Testis (tissue), 3 donors: ENCODE data around the gene ADGRB3. TPM values are rescaled to one million over a fixed set of nuclear protein-coding genes. Genes with fewer than 3 reads are reported as not detected.

Experiments used
- DNase-seq: peaks from one replicate; pipeline ENCODE4 v3.0.0-alpha.2; 2019
- H3K27ac ChIP-seq, 2 donors: fragments of 200-600 bp; sonication (generic); one replicate each; pipeline ENCODE4 v1.5.1; 2019
- H3K27me3 ChIP-seq: fragments of 200-600 bp; sonication (generic); one replicate; pipeline ENCODE4 v1.5.1; 2019
- H3K36me3 ChIP-seq: fragments of 200-600 bp; sonication (generic); one replicate; pipeline ENCODE4 v1.5.1; 2017; ENCODE audit warnings: low read depth; ENCODE audit errors: missing control alignments
- H3K4me1 ChIP-seq: fragments of 200-600 bp; sonication (generic); one replicate; pipeline ENCODE4 v1.5.1; 2019
- H3K4me3 ChIP-seq, 2 donors: fragments of 200-600 bp; sonication (generic); one replicate each; pipeline ENCODE4 v1.5.1; 2017 to 2019
- H3K9me3 ChIP-seq: fragments of 200-600 bp; sonication (generic); one replicate; pipeline ENCODE4 v1.5.1; 2017
- POLR2A ChIP-seq: fragments of 450-650 bp; IDR thresholded peaks from one replicate; pipeline ENCODE4 v1.6.1; 2017; ENCODE audit warnings: antibody characterized with exemption, mild to moderate bottlenecking, moderate library complexity
- WGBS, 2 donors: methylation state at CpG; one replicate each; pipeline ENCODE4 v1.1.5; 2018; 5-methylcytosine and 5-hydroxymethylcytosine counted together
- intact Hi-C: fragments of 100-400 bp; cut with DNase I; formaldehyde crosslinking; loops from one replicate; pipeline ENCODE4 v1.15.1; 2023; ENCODE audit warnings: low total_unique reads
- polyA plus RNA-seq: library from polyadenylated mRNA; stranded (reverse); fragments of 350-450 nt; fragmentation: Illumina TruSeq; extraction: RNeasy Lipid Tissue Mini Kit (QIAGEN cat#74804); gene quantifications from one replicate; pipeline ENCODE4 v1.2.3, GENCODE V29; 2014; ENCODE audit warnings: low read depth, low replicate concordance; ENCODE audit not compliant: insufficient read depth
- total RNA-seq, 2 donors: library from RNA; depleted of rRNA; stranded (reverse); fragments of >200 nt; gene quantifications; one replicate each; pipeline ENCODE4 v1.2.3, GENCODE V29; 2016
- TF ChIP-seq, protein P1 (sequence below), 3 experiments: fragments of 450-650 bp in 2 of 3; fragments of 200-600 bp in 1 of 3; sonication (generic) in 1 of 3; IDR thresholded peaks; one replicate each; pipeline ENCODE4 v1.5.1; 2016 to 2019; ENCODE audit warnings: antibody characterized with exemption in 3 of 3, mild to moderate bottlenecking in 2 of 3, moderate library complexity in 1 of 3

ADGRB3 gene
- total and polyA plus RNA-seq, 3 donors from 2014 or later = 3.2 to 5.7 (median 4.3) TPM

DNA sequence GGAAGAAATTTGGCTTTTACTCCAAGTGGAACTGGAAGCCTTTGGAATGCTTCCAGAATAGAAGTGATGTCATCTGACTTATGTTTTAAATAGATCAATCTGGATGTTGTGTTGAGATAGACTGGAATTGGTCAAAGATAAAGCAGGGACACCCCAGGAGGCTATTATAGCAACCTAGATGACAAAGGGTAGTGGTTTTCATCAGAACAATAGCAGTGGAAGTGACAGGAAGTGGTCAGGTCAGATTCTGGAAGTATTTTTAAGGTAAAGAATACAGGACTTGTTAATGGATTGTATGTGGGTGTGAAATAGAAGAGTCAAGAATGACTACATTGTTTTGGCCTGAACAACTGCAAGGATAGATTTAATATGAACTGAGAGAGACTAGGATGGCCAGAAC, 191.4 kb downstream of the ADGRB3 start:
- Histone ChIP-seq H3K27me3 (no peaks in the 10 kb centered on the region), H3K36me3 (no peaks in the 10 kb centered on the region), H3K27ac (no peak overlapping the region), H3K4me3 (no peak overlapping the region), H3K9me3 (no peaks in the 10 kb centered on the region), H3K4me1 (no peaks in the 10 kb centered on the region)
- TF ChIP-seq, protein P1, sequence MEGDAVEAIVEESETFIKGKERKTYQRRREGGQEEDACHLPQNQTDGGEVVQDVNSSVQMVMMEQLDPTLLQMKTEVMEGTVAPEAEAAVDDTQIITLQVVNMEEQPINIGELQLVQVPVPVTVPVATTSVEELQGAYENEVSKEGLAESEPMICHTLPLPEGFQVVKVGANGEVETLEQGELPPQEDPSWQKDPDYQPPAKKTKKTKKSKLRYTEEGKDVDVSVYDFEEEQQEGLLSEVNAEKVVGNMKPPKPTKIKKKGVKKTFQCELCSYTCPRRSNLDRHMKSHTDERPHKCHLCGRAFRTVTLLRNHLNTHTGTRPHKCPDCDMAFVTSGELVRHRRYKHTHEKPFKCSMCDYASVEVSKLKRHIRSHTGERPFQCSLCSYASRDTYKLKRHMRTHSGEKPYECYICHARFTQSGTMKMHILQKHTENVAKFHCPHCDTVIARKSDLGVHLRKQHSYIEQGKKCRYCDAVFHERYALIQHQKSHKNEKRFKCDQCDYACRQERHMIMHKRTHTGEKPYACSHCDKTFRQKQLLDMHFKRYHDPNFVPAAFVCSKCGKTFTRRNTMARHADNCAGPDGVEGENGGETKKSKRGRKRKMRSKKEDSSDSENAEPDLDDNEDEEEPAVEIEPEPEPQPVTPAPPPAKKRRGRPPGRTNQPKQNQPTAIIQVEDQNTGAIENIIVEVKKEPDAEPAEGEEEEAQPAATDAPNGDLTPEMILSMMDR (IDR thresholded peaks at IDR 0.05) = no peak
- no peak for TF ChIP-seq POLR2A
- DNase-seq = no peak
- intact Hi-C loops = no loop called here

DNA sequence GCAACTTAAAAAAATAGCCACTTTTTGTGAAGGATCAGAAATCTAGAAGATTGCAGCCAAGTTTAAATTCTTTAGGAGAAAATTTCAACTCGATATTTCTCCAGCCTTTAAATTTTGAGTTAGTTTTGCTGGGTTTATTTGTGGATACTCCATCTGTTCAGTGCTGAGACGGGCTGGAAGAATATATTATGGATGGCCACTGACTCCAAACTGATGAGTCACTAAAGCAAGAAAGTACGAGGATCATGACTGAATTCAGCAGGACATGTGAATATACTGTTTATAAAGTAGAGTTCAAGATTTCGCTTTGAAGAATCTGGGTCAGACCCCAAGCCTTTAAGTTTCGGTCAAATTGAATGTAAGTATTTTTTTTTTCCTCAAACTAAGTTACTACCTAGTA, 199.5 kb downstream of the ADGRB3 start:
- no peak overlapping the region for H3K4me3 ChIP-seq
- no peaks in the 10 kb centered on the region for H3K27me3 ChIP-seq
- intact Hi-C loops = no loop called here

DNA sequence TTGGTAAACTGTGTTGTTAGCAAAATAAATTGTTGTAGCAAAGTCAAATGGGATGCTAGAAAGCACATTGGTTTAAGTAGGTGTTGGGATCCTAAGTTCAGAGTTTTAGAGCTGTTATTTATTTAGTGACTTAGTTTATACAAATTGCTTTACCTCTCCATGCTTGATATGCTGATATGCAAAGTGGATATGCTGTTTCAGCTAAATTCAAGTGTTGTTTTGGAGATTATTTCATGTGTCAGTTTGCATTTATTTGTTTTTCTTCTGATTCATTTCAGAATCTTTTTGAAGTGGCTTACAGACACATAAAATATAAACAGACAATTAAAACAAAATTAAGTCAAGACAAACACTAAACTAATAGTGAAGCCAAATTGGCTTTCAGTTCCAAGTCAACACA, 203.5 kb downstream of the ADGRB3 start:
- TF ChIP-seq, protein P1 (IDR thresholded peaks at IDR 0.05) = no peak
- no peak for TF ChIP-seq POLR2A
- no peaks in the 10 kb centered on the region for H3K36me3 ChIP-seq
- H3K27me3 ChIP-seq = no peaks in the 10 kb centered on the region
- H3K9me3 ChIP-seq = no peaks in the 10 kb centered on the region
- H3K4me3 ChIP-seq = no peak overlapping the region
- H3K4me1 ChIP-seq = no peaks in the 10 kb centered on the region
- intact Hi-C loops = no loop called here
- no peak for DNase-seq
- no peak overlapping the region for H3K27ac ChIP-seq

More for the DNA sequence above, 199.5 kb downstream of the ADGRB3 start:
- TF ChIP-seq, protein P1 (IDR thresholded peaks at IDR 0.05) = no peak
- no peak for TF ChIP-seq POLR2A
- no peak for DNase-seq
- no peak overlapping the region for H3K27ac ChIP-seq
- H3K4me1 ChIP-seq = no peaks in the 10 kb centered on the region
- WGBS, 2 donors = 67 to 68% methylated on average over 5 of the region's 5 CpGs
- H3K36me3 ChIP-seq = no peaks in the 10 kb centered on the region
- H3K9me3 ChIP-seq = no peaks in the 10 kb centered on the region

DNA sequence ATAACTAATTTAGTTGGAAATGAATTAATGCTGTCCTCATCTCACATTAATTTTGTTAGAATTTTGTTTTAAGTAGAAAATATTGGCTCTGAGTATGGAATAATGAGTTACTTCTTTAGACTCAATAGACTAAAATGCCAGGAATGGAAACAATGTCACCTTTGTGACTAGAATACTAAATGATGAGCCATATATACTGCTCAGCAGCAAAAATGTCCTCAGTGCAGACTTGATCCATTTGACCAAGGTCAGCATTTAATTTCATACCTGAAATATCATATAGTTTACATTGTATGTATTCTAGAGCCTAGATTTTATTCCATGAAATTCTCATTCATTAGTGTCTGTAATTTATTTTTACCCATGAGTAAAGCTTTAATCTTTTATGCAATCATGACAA, 217.7 kb downstream of the ADGRB3 start:
- intact Hi-C loops = no loop called here
- H3K4me1 ChIP-seq = no peaks in the 10 kb centered on the region
- no peaks in the 10 kb centered on the region for H3K27me3 ChIP-seq
- H3K9me3 ChIP-seq = no peaks in the 10 kb centered on the region
- no peaks in the 10 kb centered on the region for H3K36me3 ChIP-seq
- TF ChIP-seq, protein P1 (IDR thresholded peaks at IDR 0.05) = no peak
- TF ChIP-seq POLR2A = no peak
- H3K4me3 ChIP-seq = no peak overlapping the region
- no peak for DNase-seq
- no peak overlapping the region for H3K27ac ChIP-seq

DNA sequence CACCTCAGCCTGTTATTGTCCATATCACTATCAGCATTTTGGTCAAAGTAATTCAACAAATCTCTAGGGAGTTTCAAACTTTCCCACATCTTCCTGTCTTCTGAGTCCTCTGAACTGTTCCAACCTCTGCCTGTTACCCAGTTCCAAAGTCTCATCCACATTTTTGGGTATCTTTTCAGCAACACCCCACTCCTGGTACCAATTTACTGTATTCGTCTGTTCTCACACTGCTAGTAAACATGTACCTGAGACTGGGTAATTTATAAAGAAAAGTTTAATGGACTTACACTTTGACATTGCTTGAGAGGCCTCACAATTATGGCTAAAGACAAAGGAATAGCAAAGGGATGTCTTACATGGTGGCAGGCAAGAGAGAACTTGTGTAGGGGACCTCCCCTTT, 224.2 kb downstream of the ADGRB3 start:
- no peaks in the 10 kb centered on the region for H3K27me3 ChIP-seq
- TF ChIP-seq, protein P1 (IDR thresholded peaks at IDR 0.05) = no peak
- TF ChIP-seq POLR2A = no peak
- H3K9me3 ChIP-seq = no peaks in the 10 kb centered on the region
- no peaks in the 10 kb centered on the region for H3K4me1 ChIP-seq
- intact Hi-C loops = no loop called here
- WGBS, 2 donors = 71 to 76% methylated on average over 1 of the region's 1 CpG
- no peak for DNase-seq
- H3K27ac ChIP-seq = no peak overlapping the region
- no peak overlapping the region for H3K4me3 ChIP-seq
- no peaks in the 10 kb centered on the region for H3K36me3 ChIP-seq
